GM12891 (cell line): ENCODE data around the gene WSB2.

Experiments
- DNase-seq: peaks from one replicate; pipeline ENCODE4 v3.0.0; 2011; ENCODE audit warnings: low spot score; ENCODE audit not compliant: insufficient read length
- FAIRE-seq: peaks from 2 replicates; lab custom pipeline; 2011; peaks lifted over from hg19 to GRCh38; lab: Jason Lieb, UNC
- PAX5 ChIP-seq: IDR thresholded peaks from 2 replicates; pipeline ENCODE4 v1.6.1; 2011; ENCODE audit warnings: low read length, moderate library complexity, mild to moderate bottlenecking; ENCODE audit not compliant: insufficient read depth, severe bottlenecking
- POLR2A ChIP-seq: IDR thresholded peaks from 2 replicates; pipeline ENCODE4 v1.6.1; 2011; ENCODE audit warnings: low read depth, low read length, control low read depth
- POLR2AphosphoS5 ChIP-seq: IDR thresholded peaks from 2 replicates; pipeline ENCODE4 v1.6.1; 2011; ENCODE audit warnings: low read depth, low read length, control low read depth
- POU2F2 ChIP-seq: IDR thresholded peaks from 2 replicates; pipeline ENCODE4 v1.6.1; 2011; ENCODE audit warnings: low read depth, mild to moderate bottlenecking, control low read depth, low read length, moderate library complexity
- SPI1 ChIP-seq: IDR thresholded peaks from 2 replicates; pipeline ENCODE4 v1.6.1; 2011; ENCODE audit warnings: low read depth, low read length, control low read depth
- TAF1 ChIP-seq: IDR thresholded peaks from 2 replicates; pipeline ENCODE4 v1.6.1; 2011; ENCODE audit warnings: low read depth, low read length, control low read depth

WSB2 gene

DNA sequence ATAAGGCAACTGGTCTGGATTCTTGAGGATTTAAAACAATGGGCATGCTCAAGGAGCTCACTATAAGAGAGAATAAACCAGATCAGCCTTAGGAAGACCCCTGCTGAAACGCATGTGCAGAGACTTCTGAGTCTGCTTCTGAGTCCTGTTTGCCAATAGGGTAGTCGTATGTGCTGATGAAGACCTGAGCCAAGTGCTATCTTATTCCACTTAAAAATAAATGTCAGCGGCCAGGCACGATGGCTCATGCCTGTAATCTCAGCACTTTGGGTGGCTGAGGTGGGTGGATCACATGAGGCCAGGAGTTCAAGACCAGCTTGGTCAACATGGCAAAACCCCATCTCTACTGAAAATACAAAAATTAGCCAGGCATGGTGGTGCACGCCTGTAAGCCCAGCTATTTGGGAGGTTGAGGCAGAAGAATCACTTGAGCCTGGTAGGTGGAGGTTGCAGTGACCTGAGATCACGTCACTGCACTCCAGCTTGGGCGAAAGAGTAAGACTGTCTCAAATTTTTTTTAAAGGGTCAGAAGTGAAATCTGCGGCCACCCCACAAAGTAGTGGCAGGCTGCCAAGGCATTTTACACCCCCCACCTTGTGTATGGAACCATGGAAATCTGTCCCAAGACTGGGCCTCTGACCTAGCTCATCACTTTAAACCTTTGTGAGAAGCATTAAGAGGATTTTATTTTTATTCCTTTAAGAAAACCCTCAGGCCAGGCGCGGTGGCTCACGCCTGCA is 24.1 kb downstream of the WSB2 start:
- DNase-seq = no peak
- FAIRE-seq = no peak
- TF ChIP-seq PAX5 = no peak
- TF ChIP-seq TAF1 = no peak
- no peak for TF ChIP-seq POLR2A
- TF ChIP-seq SPI1 = no peak
- TF ChIP-seq POU2F2 = no peak
- no peak for TF ChIP-seq POLR2AphosphoS5

GRCh38 chr12:118035190-118036041 is 25.6 kb downstream of the WSB2 start:
- DNase-seq (peak; percentile 30), FAIRE-seq (peak; percentile 86)
- TF ChIP-seq POU2F2 (peak; percentile 67; the same call in 1 of the 2 replicates), SPI1 (peak; percentile 30; the same call in 1 of the 2 replicates), POLR2A (no peak; the same call in 1 of the 2 replicates), TAF1 (no peak), PAX5 (no peak), POLR2AphosphoS5 (no peak)

GRCh38 chr12:118034429-118035189 is 26.4 kb downstream of the WSB2 start:
- no peak for DNase-seq
- TF ChIP-seq POLR2A = 0 out of 2 replicates have a peak, but pooled peaks have one; percentile 13
- no peak for TF ChIP-seq POU2F2
- no peak for TF ChIP-seq POLR2AphosphoS5
- peak; percentile 16 for FAIRE-seq

DNA sequence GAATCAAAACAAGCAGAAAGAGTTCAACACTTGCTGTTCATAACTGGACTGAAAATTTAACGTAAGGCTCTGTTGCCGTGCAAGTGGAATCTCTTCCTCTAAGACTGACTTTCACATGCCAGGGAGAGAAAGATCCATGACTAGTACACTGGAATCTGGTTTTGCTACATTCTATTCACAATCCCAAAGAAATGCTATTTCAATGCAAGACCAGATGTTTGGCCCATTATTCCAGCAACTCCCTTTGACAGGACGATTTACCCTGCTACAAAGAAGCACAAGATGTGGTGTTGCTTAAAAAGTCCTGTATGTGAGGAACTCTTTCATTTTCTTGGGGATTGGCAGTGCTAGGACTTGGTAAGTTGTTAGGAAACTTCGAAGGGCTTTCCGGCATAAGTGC is 27.1 kb downstream of the WSB2 start:
- FAIRE-seq (no peak), DNase-seq (no peak)
- TF ChIP-seq POLR2A = 0 out of 2 replicates have a peak, but pooled peaks have one; percentile 12
- no peak for TF ChIP-seq POLR2AphosphoS5

- DNase-seq (no peak), FAIRE-seq (no peak)
- TF ChIP-seq SPI1 (no peak), POLR2AphosphoS5 (no peak), POU2F2 (no peak), POLR2A (no peak; the same call in 1 of the 2 replicates), PAX5 (no peak), TAF1 (no peak)
These were observed 27.7 kb downstream of the WSB2 start for GRCh38 chr12:118033323-118033722.

DNA sequence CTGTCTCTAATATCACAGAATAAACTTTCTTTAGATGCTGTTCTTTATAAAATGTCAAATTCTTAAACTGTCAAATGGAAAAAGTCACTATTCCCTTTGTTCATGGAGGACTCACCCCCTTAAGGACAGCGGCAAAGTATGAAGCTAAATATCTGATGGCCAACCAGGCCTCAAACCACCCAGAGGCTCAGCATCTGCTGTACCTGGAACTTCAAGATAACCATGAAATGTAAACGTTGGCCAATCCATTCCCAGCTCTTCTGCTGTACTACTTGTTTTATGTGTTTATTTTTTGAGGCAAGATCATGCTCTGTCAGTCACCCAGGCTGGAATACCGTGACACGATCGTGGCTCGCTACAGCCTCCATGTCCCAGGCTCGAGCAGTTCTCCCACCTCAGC is 28.8 kb downstream of the WSB2 start:
- peak; percentile 40 for FAIRE-seq
- DNase-seq = no peak

DNA sequence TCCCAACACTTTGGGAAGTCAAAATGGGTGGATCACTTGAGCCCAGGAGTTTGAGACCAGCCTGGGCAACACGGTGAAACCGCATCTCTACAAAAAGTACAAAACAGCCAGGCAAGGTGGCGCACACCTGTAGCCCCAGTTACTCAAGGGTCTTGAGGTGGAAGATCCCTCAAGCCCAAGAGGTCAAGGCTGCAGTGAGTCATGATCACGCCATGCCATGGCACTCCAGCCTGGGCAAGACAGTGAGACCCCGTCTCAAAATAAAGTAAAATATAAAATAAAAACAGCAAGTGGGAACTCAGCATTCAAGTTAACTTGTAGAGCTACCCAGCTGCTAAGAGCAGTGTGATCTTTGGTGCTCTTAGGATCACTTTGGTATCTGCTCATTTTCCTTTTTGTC is 31.8 kb downstream of the WSB2 start:
- no peak for FAIRE-seq
- DNase-seq = no peak

More for the DNA sequence above, 28.8 kb downstream of the WSB2 start:
- TF ChIP-seq TAF1 = no peak
- TF ChIP-seq PAX5 = no peak
- TF ChIP-seq POU2F2 = no peak
- TF ChIP-seq SPI1 = no peak
- TF ChIP-seq POLR2AphosphoS5 = no peak
- no peak for TF ChIP-seq POLR2A

GRCh38 chr12:118025168-118025567 is 35.8 kb downstream of the WSB2 start:
- TF ChIP-seq SPI1 = no peak
- TF ChIP-seq TAF1 = no peak
- TF ChIP-seq POLR2AphosphoS5 = no peak
- no peak for TF ChIP-seq POU2F2
- no peak for TF ChIP-seq PAX5
- TF ChIP-seq POLR2A = no peak
- DNase-seq (no peak), FAIRE-seq (no peak)

More for the DNA sequence above, 31.8 kb downstream of the WSB2 start:
- TF ChIP-seq SPI1 = no peak
- TF ChIP-seq POLR2AphosphoS5 = no peak; the same call in 1 of the 2 replicates
- no peak for TF ChIP-seq TAF1
- no peak for TF ChIP-seq POU2F2
- TF ChIP-seq PAX5 = no peak
- TF ChIP-seq POLR2A = no peak

- TF ChIP-seq TAF1 (no peak), POLR2A (no peak), POLR2AphosphoS5 (no peak), POU2F2 (no peak), SPI1 (no peak), PAX5 (no peak)
- FAIRE-seq = no peak
These were observed 37.6 kb downstream of the WSB2 start for GRCh38 chr12:118023301-118023860.

More at GRCh38 chr12:118023301-118023860, 37.6 kb downstream of the WSB2 start:
- no peak for DNase-seq
